ENCODE measurements around the gene CRIP1.

Gene CRIP1

GRCh38 chr14:105492031-105492970 lies 5.6 kb downstream of the CRIP1 start:
- FAIRE-seq (no peak), DNase-seq (ENCODE audit: insufficient read length, low spot score) (no peak)

- DNase-seq (ENCODE audit: insufficient read length, low spot score) (no peak), FAIRE-seq (no peak)
Measured at GRCh38 chr14:105492971-105493871, 6.5 kb downstream of the CRIP1 start.

GRCh38 chr14:105493921-105494605 lies 7.4 kb downstream of the CRIP1 start:
- FAIRE-seq (no peak), DNase-seq (ENCODE audit: insufficient read length, low spot score) (no peak)

GRCh38 chr14:105494606-105494929 lies 7.9 kb downstream of the CRIP1 start:
- DNase-seq (ENCODE audit: insufficient read length, low spot score) = no peak
- FAIRE-seq = no peak

DNA sequence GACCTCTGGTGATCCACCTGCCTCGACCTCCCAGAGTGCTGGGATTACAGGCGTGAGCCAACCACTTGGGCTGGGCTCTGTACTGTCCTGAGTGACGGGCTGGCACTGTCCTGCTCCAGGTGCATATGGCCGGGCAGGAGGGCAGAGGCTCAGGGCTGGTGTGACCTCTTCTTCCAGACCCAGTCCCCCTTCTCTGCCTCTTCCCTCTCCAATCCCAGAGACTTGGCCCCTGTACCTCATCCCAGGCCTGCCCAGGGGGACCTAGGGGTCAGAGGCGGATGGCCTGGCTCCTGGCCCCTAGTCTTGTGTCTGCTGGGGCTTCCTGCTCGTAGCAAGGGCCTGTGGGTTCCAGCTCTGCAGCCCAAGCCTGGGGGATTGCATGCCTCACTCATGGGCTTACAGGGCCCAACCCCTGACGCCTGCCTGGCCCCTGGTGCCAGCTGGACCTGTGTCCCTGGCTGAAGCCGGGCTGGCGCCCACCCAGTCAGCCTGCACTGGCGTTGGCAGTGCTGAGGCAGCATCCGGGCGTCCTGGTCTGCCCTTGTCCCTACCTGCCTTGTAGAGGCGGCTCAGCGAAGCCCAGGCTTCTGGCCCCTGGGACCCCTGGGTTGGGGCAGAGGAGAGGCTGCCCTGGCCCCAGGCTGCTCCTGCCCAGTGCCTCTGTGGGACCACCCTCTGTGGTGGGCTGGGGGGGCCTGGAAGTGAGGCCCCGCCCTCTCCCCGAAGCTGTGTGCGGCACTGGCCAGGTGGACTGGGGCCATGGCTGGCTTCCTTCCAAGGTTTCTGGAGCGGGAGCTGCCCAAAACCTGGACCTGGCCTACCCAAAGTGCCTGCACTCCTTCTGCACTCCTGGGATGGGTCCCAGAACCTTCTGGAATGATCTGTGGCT lies 8.7 kb downstream of the CRIP1 start:
- DNase-seq (ENCODE audit: insufficient read length, low spot score) = no peak
- no peak for FAIRE-seq

GRCh38 chr14:105495990-105496830 lies 9.5 kb downstream of the CRIP1 start:
- DNase-seq (ENCODE audit: insufficient read length, low spot score) (no peak), FAIRE-seq (no peak)

DNA sequence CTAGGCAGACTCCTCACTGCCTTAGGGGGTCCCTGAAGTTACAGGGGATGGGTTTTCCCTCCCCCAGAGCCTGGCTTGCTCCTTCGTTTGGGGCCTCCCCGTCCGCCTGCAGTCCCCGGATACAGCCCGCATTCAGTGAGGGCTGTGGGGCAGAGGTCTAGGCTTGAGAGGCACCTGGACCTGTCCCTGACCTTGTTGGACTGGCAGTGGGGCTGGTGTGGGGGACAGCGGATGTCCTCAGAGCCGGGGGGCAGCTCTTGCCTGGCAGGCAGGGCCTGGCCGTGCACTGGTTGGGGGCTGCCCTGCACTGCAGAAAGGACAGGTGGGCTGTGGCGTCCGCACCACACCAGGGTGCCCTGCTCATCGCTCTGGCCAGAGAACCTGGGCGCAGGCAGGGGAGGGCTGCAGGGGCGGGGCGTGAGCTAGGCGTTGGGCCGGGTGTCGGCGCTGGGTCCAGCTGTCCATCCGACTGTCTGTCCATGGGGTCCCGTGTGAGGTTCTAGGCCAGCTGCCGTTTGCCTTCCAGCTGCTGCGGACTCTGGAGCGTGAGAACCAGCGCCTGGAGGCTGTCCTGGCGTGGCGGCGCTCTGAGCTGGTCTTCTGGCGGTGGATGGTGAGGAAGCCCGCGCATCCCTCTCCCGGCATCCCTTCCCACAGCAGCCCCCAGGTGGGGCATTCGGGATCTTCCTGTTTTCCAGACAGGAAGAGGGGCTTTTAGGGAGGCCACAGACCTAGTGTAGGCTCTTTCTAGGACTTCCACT lies 10.3 kb downstream of the CRIP1 start:
- FAIRE-seq (no peak), DNase-seq (ENCODE audit: insufficient read length, low spot score) (no peak)

GRCh38 chr14:105497671-105498429 lies 11.2 kb downstream of the CRIP1 start:
- DNase-seq (ENCODE audit: insufficient read length, low spot score) (no peak), FAIRE-seq (no peak)

GRCh38 chr14:105498430-105499255 lies 12.0 kb downstream of the CRIP1 start:
- DNase-seq (ENCODE audit: insufficient read length, low spot score) = no peak
- FAIRE-seq = no peak

DNA sequence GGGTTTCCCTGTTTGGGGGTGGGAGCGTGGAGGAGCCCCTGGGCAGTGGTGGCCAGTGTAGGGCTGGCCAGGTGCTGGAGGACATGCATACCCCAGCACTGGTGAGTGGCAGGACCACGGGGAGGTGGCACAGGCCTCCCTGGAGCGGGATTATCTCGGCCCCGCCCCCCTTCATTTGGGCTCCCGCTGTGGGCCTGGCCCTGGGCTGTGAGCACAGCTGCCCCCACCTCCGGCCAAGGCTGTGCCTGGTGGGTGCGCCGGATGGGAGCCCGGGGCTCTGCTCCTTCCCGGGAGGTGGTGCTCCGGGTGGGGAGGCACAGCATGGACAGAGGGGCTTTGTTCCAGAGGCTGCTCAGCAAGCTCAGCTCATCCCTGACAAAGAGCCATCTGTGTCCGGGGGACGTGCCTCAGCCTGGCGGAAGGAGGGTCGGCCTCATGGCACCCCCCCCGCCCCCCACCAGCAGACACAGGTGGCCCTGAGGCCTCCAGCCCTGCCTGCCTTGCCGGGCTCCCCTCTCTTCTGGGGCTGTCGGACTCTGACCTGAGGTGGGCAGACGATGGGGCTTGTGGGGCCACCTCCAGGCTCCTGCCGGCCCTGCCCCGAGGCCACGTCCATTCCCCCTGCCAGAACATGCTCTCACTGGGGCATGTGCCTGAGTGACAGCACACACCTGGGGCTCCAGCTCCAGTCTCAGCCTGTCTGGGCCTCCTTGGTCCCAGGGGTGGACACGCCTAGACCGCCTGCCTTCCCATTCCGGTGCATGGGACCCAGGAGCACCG lies 12.8 kb downstream of the CRIP1 start:
- DNase-seq (ENCODE audit: insufficient read length, low spot score) = no peak
- FAIRE-seq = no peak

DNA sequence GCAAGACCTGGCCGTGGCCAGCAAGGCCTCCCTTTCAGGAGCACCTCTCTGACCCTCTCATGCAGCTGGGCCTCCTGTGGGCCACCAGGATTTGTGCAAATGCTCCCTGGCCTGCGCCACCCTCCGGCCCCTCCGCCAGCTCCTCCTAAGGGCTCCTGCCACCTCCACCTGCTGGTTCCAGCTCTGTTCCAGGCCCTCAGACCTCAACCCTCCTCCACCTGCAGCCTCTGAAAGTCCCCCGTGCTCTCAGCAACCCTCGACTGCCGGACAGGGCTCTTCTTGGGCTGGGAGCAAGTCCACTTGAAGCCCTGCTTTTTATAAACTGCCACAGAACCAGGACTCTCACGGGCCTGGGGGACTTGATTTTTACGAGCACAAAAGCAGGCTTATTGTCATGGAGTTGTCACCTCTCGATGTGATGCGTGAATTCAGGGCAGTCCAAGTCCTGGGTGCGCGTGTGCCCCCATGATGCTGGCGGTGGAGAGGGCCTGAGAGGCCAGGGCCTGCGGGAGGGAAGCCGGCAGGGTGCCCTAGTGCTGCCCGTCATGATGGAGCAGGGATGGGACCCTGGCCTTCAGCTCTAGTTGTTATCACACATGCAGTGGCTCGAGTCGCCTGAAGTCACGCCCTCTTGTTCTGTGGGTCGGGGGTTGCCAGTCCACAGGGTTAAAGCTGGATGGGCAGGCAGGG lies 13.5 kb downstream of the CRIP1 start:
- no peak for DNase-seq (ENCODE audit: insufficient read length, low spot score)
- no peak for FAIRE-seq

DNA sequence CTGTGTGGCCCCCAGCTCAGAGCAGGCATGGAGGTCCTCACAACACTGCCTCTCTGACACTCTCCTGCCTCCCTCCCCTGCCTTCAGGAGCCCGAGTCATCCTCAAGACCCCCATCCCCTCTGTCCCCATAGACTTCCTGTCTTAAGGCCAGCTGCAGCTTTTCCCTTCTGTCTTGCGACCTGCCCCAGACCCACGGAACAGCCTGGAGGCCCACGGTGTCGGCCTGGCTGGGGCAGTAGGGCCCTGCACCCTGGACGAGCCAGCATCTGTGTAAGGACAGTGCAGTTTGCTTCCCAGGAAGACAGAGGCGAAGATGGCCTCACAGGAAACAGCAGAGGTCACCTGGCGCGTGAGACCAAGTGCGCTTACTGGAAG lies 14.0 kb downstream of the CRIP1 start:
- FAIRE-seq (no peak), DNase-seq (ENCODE audit: insufficient read length, low spot score) (no peak)

- FAIRE-seq (no peak), DNase-seq (ENCODE audit: insufficient read length, low spot score) (no peak)
Measured at GRCh38 chr14:105501504-105502291, 15.0 kb downstream of the CRIP1 start.

DNA sequence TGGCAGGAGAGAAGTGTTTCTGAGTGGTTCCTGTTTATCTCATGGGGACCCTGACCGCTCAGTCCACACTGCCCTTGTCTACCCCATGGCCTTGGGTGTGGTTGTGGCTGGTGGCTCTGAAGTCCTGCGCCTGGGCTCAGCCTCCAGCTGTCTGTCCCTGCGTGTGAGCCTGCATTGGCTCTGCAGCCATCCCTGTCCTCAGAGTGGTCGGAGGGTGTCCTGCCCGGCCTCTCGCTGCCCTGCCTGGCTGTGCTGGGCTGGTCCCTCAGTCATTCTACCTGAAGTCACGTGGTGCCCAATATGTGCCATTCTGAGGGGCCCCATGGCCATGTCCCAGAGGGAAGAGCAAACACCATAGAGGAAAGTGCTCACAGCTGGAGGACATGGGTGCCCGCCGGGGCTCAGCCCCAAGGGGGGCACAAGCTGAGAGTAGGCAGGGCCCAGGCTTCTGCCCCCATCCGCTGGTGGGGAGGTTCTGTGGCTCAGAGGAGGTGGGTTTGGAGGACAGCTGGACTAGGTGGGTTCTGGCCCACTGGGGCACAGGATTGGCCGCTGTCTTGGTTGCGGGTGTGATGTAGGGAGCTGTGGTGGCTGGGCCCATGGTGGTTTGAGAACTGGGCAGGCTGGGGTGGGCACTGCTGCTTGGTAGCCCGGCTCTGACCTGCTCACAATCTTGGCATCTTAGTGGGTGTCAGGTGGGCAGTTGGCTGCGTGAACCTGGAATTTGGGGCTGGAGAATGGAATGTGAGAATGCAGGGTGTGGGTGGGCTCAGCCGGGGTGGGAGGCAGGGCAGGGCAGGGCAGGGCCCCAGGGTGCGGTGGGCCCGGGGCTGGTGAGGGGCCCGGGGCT lies 16.0 kb downstream of the CRIP1 start:
- no peak for FAIRE-seq
- DNase-seq (ENCODE audit: insufficient read length, low spot score) = no peak
